Measurements from ENCODE around the gene ERMN.
"Not testable (repeated sequence)": the region's sequence is repeated elsewhere in the genome, so short reads cannot be mapped to it uniquely, and the experiment has no call there.

Gene ERMN

GRCh38 chr2:157325786-157326185 lies at the start of gene ERMN:
Gene ERMN (minus strand): TSS chr2:157325824. CDS start chr2:157325642, 182 bp downstream.
- no peak for DNase-seq (ENCODE audit: insufficient read length, low spot score)
- TF ChIP-seq POLR2A (IDR thresholded peaks at IDR 0.05; ENCODE audit: low read depth, low read length): no peak
- no peak for FAIRE-seq

- FAIRE-seq (no peak), DNase-seq (ENCODE audit: insufficient read length, low spot score) (no peak)
- no peak for TF ChIP-seq POLR2A (IDR thresholded peaks at IDR 0.05; ENCODE audit: low read depth, low read length)
Measured at GRCh38 chr2:157375384-157375783, 49.8 kb upstream of the ERMN start.

- FAIRE-seq: not testable (repeated sequence)
Measured at GRCh38 chr2:157368508-157368907, 42.9 kb upstream of the ERMN start.

GRCh38 chr2:157367704-157368103 lies 42.1 kb upstream of the ERMN start:
- DNase-seq (ENCODE audit: insufficient read length, low spot score) (no peak), FAIRE-seq (no peak)
- TF ChIP-seq POLR2A (IDR thresholded peaks at IDR 0.05; ENCODE audit: low read depth, low read length): no peak

More at GRCh38 chr2:157368508-157368907, 42.9 kb upstream of the ERMN start:
- not testable (repeated sequence) for DNase-seq (ENCODE audit: insufficient read length, low spot score)

GRCh38 chr2:157364257-157364974 lies 38.8 kb upstream of the ERMN start:
- FAIRE-seq: no peak

GRCh38 chr2:157363612-157364101 lies 38.0 kb upstream of the ERMN start:
- DNase-seq (ENCODE audit: insufficient read length, low spot score) (no peak), FAIRE-seq (no peak)
- no peak for TF ChIP-seq POLR2A (IDR thresholded peaks at IDR 0.05; ENCODE audit: low read depth, low read length)

More at GRCh38 chr2:157364257-157364974, 38.8 kb upstream of the ERMN start:
- DNase-seq (ENCODE audit: insufficient read length, low spot score): no peak
- TF ChIP-seq POLR2A (IDR thresholded peaks at IDR 0.05; ENCODE audit: low read depth, low read length): no peak

GRCh38 chr2:157362627-157363026 lies 37.0 kb upstream of the ERMN start:
- no peak for FAIRE-seq
- DNase-seq (ENCODE audit: insufficient read length, low spot score): no peak
- no peak for TF ChIP-seq POLR2A (IDR thresholded peaks at IDR 0.05; ENCODE audit: low read depth, low read length)

- FAIRE-seq: no peak
Measured at GRCh38 chr2:157361526-157361925, 35.9 kb upstream of the ERMN start.

GRCh38 chr2:157359628-157360027 lies 34.0 kb upstream of the ERMN start:
- no peak for DNase-seq (ENCODE audit: insufficient read length, low spot score)
- TF ChIP-seq POLR2A (IDR thresholded peaks at IDR 0.05; ENCODE audit: low read depth, low read length): no peak
- FAIRE-seq: no peak

More at GRCh38 chr2:157361526-157361925, 35.9 kb upstream of the ERMN start:
- DNase-seq (ENCODE audit: insufficient read length, low spot score): no peak
- TF ChIP-seq POLR2A (IDR thresholded peaks at IDR 0.05; ENCODE audit: low read depth, low read length): no peak

GRCh38 chr2:157355618-157356017 lies 30.0 kb upstream of the ERMN start:
- FAIRE-seq: no peak
- DNase-seq (ENCODE audit: insufficient read length, low spot score): no peak
- TF ChIP-seq POLR2A (IDR thresholded peaks at IDR 0.05; ENCODE audit: low read depth, low read length): no peak

GRCh38 chr2:157349949-157350515 lies 24.4 kb upstream of the ERMN start:
- no peak for DNase-seq (ENCODE audit: insufficient read length, low spot score)
- FAIRE-seq: no peak

GRCh38 chr2:157348291-157348921 lies 22.8 kb upstream of the ERMN start:
- FAIRE-seq (no peak), DNase-seq (ENCODE audit: insufficient read length, low spot score) (no peak)

More at GRCh38 chr2:157349949-157350515, 24.4 kb upstream of the ERMN start:
- no peak for TF ChIP-seq POLR2A (IDR thresholded peaks at IDR 0.05; ENCODE audit: low read depth, low read length)

GRCh38 chr2:157345647-157346389 lies 20.2 kb upstream of the ERMN start:
- no peak for FAIRE-seq
- no peak for DNase-seq (ENCODE audit: insufficient read length, low spot score)
- TF ChIP-seq POLR2A (IDR thresholded peaks at IDR 0.05; ENCODE audit: low read depth, low read length): no peak

More at GRCh38 chr2:157348291-157348921, 22.8 kb upstream of the ERMN start:
- no peak for TF ChIP-seq POLR2A (IDR thresholded peaks at IDR 0.05; ENCODE audit: low read depth, low read length)

GRCh38 chr2:157341381-157341780 lies 15.8 kb upstream of the ERMN start:
- DNase-seq (ENCODE audit: insufficient read length, low spot score); FAIRE-seq: not testable (repeated sequence)
